IMR-90 (cell line): ENCODE data around the gene TPT1.
"Not testable (repeated sequence)": the region's sequence is repeated elsewhere in the genome, so short reads cannot be mapped to it uniquely, and the experiment has no call there.

ENCODE experiments used
- MXI1 ChIP-seq: IDR thresholded peaks from 2 replicates; pipeline ENCODE4 v1.6.1; 2012; ENCODE audit warnings: low read depth, mild to moderate bottlenecking, low read length, moderate library complexity, borderline replicate concordance
- SMC3 ChIP-seq: fragments of 150-350 bp; IDR thresholded peaks from 2 replicates; pipeline ENCODE4 v1.6.1; 2016; ENCODE audit warnings: low read depth, mild to moderate bottlenecking, antibody characterized with exemption, low read length, moderate library complexity
- TF ChIP-seq, protein P1 (sequence below): fragments of 150-350 bp; IDR thresholded peaks from 2 replicates; pipeline ENCODE4 v1.6.1; 2016; ENCODE audit warnings: low read depth, mild to moderate bottlenecking, low read length, moderate library complexity, borderline replicate concordance
- TF ChIP-seq, protein P2 (sequence below): conservative IDR thresholded peaks from 2 replicates; pipeline ENCODE4 v1.5.1; 2012; ENCODE audit warnings: mild to moderate bottlenecking, low read depth, low read length, improper control_type of control experiment

DNA sequence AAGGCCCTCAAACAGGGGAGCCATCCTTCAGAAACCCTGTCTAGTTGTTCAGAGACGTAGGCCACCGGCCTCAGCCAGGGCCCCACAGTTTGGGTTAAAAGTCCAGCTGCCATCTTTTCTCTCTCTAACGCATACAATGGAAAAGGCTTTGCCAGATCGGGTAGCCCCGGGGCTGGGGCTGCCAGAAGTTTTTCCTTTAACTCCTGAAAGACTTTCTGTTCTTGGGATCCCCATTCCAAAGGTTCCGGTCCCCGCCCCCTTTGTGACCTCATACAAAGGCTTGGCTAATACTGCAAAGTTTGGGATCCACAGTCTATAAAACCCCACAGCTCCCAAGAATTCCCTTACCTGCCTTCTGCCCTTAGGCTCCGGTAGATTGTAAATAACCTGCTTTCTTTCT lies 39.7 kb upstream of the TPT1 start:
- TF ChIP-seq, protein P1, sequence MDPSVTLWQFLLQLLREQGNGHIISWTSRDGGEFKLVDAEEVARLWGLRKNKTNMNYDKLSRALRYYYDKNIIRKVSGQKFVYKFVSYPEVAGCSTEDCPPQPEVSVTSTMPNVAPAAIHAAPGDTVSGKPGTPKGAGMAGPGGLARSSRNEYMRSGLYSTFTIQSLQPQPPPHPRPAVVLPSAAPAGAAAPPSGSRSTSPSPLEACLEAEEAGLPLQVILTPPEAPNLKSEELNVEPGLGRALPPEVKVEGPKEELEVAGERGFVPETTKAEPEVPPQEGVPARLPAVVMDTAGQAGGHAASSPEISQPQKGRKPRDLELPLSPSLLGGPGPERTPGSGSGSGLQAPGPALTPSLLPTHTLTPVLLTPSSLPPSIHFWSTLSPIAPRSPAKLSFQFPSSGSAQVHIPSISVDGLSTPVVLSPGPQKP: not testable (repeated sequence)
- TF ChIP-seq, protein P2, sequence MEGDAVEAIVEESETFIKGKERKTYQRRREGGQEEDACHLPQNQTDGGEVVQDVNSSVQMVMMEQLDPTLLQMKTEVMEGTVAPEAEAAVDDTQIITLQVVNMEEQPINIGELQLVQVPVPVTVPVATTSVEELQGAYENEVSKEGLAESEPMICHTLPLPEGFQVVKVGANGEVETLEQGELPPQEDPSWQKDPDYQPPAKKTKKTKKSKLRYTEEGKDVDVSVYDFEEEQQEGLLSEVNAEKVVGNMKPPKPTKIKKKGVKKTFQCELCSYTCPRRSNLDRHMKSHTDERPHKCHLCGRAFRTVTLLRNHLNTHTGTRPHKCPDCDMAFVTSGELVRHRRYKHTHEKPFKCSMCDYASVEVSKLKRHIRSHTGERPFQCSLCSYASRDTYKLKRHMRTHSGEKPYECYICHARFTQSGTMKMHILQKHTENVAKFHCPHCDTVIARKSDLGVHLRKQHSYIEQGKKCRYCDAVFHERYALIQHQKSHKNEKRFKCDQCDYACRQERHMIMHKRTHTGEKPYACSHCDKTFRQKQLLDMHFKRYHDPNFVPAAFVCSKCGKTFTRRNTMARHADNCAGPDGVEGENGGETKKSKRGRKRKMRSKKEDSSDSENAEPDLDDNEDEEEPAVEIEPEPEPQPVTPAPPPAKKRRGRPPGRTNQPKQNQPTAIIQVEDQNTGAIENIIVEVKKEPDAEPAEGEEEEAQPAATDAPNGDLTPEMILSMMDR: not testable (repeated sequence)
- TF ChIP-seq MXI1, SMC3: not testable (repeated sequence)
